GF-D8 (cell line): ENCODE measurements around the gene P3H3.

Experiments
- DNase-seq: peaks from one replicate; lab custom pipeline; 2025; lab: John Stamatoyannopoulos, UW

The P3H3 gene

DNA sequence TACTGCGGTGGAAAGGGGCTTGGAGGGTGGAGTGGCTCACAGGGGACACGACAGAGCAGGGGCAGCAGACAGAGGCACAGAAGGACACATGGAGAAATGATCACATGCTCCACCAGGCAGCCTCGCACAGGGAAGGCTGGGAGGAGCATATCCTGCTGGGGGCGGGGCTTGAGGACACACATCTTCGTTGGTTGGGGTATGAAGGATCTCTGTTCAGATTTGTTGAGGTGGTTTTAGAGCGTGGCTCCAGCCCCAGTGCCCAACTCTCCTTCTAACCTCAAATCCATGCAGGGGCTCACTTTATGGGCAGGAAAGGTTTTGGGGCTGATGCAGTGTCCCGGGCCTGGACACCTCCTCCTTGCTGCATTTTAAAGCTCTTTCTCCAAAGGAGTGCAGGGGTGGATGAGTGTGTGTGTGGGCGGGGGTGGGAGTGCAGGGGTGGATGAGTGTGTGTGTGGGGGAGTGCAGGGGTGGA, 733 bp upstream of the P3H3 start:
- peak; percentile 22 for DNase-seq

GRCh38 chr12:6828781-6829535, 751 bp downstream of the P3H3 start:
- DNase-seq, result no peak

GRCh38 chr12:6829536-6830220, 1.5 kb downstream of the P3H3 start:
- no peak for DNase-seq

GRCh38 chr12:6830286-6830890, 2.2 kb downstream of the P3H3 start:
- no peak for DNase-seq

DNA sequence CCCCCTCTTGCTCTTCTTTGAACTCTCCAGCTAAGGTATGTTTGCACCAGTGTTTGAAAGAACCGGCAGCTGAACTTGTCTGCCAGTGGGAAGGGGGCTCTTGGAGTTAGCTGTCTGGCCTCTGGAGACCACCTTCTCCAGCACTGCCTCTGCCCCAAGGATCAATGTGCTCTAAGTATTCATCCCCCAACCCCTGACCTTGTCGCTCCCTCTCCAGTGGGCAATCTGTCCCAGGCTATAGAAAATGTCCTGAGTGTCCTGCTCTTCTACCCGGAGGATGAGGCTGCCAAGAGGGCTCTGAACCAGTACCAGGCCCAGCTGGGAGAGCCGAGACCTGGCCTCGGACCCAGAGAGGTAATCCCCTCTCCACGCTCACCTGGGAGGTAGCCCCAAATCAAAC, 2.8 kb downstream of the P3H3 start:
- no peak for DNase-seq

DNA sequence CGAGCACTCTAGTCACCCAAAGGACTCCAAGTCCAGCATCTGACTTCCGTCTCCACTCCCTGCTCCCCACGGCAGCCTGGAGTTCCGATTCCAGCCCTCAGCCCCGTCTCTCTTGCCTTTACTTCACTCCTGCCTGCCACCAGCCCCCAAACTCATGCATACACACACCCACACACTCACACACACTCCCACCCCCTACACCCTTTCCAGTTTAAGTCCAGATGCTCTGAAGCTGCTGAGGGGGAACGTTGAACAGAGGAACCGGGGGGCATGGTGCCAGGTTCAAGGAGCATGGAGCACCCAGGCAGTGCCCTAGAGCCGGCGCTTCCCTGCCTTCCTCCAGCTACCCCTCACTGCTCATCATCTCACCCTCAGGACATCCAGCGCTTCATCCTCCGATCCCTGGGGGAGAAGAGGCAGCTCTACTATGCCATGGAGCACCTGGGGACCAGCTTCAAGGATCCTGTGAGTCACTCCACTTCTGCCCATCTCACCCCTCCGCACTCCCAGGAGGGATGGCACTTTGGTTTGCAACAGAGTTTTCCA, 3.3 kb downstream of the P3H3 start:
- no peak for DNase-seq

DNA sequence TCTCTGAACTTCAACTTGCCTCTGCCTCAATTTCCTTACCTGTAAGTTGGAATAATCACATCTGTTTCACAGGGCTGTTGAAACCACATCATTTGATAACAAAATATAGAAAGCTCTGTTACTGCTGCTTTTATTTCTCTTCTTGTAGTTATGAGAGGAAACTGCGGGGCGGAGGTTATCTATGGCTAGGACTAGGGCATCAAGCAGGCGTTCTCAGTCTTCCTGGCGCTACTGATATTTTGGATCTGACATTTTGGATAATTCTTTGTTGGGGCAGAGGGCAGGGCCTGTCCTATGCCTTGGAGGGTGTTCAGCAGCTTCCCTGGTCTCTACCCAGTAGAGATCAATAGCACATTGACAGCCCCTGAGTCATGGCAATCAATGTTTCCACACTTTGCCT, 3.9 kb downstream of the P3H3 start:
- DNase-seq, result no peak

DNA sequence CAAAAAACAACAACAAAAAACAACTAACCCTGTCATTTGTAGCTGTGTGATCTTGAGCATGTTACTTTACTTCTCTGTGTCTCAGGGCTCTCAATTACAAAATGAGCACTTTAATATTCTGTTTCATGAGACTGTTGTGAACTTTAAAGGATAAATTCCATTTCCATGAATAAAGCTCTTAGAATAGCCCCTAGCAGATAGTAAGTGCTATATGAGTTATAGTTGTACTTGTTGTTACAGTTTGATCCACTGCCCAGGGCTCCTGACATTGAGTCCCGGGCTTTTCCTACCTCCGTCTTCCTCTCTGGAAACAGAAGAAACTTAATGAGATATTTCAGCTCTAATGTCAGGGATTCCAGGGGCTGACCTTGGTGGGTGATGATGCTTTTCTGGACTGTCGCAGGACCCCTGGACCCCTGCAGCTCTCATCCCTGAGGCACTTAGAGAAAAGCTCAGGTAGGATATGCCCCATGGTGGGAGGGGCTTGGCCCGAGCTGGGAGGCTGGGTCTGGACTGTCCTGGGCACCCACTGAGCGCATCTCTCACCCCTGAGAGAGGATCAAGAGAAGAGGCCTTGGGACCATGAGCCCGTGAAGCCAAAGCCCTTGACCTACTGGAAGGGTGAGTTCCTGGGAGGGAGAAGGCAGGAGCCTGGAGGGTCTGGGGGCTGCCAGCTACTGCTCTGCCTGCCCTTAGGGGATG, 5.1 kb downstream of the P3H3 start:
- no peak for DNase-seq

DNA sequence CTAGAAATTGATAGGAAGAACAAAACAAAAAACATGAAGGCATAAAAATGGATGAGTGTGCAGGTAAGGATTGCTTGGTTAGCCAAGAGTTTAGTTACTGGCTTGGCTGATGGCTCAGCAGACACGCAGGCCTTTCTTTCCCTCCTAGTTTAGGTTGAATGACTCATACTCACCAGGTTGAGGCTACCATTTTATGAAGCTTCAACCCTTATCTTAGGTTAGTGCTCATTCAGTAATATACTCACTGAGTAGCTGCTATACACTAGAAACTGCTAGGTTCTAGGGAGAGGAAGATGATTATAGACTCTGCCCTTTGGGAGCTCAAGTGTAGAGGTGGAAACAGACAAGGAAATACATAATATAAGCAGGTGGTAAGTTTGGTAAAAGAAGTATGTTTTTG, 6.0 kb downstream of the P3H3 start:
- no peak for DNase-seq

GRCh38 chr12:6834873-6835272, 6.7 kb downstream of the P3H3 start:
- no peak for DNase-seq

- DNase-seq, result no peak
Observed at GRCh38 chr12:6836851-6837250, 8.6 kb downstream of the P3H3 start.

- no peak for DNase-seq
Observed at GRCh38 chr12:6837370-6838060, 9.3 kb downstream of the P3H3 start.

- no peak for DNase-seq
Observed at GRCh38 chr12:6838854-6839253, 10.6 kb downstream of the P3H3 start.

DNA sequence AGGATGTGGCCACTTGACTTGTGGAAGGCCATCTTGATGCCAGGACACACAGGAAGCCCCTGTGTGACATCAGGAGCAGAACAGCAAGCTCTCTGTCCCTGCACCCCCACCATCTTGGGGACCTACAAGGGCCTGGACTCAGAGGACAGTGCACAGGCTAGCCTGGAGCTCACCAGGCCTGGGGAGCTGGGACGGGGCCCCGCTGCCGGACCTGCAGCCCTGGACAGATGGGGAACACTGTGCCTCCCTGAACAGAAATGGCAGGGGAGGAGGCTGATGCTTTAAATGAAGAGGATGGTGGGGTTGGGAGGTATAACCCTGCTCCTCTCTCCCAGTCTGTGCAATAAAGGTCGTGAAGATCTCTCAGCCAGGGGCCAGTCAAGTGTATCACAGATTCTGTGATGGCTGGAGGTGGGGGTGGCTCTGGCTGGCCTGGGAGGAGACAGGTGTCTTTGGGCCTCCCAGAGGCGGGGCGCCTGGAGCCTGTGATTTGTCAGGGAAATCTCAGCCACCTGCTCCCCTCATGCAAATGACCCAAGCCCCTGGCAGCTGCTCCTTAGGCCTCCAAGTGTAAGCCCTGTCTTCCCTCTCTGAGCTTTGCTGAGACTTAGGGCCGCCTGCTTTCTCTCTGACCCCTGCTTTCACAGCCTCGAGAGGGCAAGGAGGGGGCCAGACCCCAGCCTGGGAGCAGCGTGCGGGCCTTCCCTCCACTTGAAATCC, 11.4 kb downstream of the P3H3 start:
- no peak for DNase-seq

GRCh38 chr12:6840330-6840729, 12.1 kb downstream of the P3H3 start:
- DNase-seq, result no peak

DNA sequence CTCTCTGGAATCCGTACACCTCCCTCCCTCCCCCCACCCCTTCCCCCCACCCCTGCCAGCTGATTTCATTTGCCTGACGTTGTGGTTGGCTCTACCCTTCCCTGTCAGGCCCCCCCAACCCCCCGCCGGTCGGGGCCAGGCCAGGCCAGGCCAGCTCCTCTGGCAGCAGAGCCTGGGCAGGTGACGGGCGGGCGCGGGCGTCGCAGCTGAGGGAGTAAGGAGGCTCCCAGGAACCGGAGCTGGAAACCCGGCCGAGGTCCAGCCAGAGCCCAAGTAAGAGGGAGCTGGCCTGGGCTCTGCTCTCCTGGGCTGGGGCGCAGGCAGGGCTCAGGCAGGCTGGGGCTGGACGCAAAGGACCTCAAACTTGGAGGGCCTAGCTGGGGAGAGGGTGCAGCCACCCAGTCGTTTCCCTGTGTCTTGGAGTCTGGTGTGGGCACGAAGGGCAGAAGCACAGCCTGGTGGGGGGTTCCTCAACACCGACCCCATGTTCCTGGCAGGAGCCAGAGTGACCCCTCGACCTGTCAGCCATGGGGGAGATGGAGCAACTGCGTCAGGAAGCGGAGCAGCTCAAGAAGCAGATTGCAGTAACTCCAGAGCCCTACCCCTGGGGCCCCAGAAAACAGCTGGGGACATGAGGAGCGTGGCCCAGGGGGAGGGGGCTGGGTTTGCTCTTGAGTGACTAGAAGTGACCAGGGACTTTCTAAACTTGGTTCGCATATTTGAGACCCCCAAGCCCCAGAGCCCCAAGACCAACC, 12.7 kb downstream of the P3H3 start, which contains the start of gene GNB3:
GNB3 (plus strand) TSS at position 165 of the 755 bp plus-strand sequence; CDS start at position 528, 363 bp downstream.
- DNase-seq, result no peak

GRCh38 chr12:6842075-6842474, 13.9 kb downstream of the P3H3 start:
- DNase-seq, result no peak

- no peak for DNase-seq
Observed at GRCh38 chr12:6843118-6843902, 15.1 kb downstream of the P3H3 start.

GRCh38 chr12:6845395-6845794, 17.2 kb downstream of the P3H3 start:
- no peak for DNase-seq
